Cardiac fibroblast (primary cell): ENCODE measurements around the gene LRP1.

Experiments used
- DNase-seq, 2 donors: peaks; one replicate each; pipeline versions ENCODE4 v3.0.0 to v3.0.0-alpha.2; 2010; ENCODE audit warnings: low read depth in 2 of 2
- H3K4me3 ChIP-seq, 2 donors: replicated peaks in 1 of 2; 1 replicate in 1 of 2; 2 replicates in 1 of 2; pipeline ENCODE4 v1.5.1; 2011; ENCODE audit warnings: low read depth in 2 of 2, low read length in 2 of 2, mild to moderate bottlenecking in 2 of 2, moderate library complexity in 1 of 2
- TF ChIP-seq, protein P1 (sequence below): IDR thresholded peaks from one replicate; pipeline ENCODE4 v1.5.1; 2011; ENCODE audit warnings: low read depth, mild to moderate bottlenecking, low read length, inconsistent platforms

Gene LRP1

DNA sequence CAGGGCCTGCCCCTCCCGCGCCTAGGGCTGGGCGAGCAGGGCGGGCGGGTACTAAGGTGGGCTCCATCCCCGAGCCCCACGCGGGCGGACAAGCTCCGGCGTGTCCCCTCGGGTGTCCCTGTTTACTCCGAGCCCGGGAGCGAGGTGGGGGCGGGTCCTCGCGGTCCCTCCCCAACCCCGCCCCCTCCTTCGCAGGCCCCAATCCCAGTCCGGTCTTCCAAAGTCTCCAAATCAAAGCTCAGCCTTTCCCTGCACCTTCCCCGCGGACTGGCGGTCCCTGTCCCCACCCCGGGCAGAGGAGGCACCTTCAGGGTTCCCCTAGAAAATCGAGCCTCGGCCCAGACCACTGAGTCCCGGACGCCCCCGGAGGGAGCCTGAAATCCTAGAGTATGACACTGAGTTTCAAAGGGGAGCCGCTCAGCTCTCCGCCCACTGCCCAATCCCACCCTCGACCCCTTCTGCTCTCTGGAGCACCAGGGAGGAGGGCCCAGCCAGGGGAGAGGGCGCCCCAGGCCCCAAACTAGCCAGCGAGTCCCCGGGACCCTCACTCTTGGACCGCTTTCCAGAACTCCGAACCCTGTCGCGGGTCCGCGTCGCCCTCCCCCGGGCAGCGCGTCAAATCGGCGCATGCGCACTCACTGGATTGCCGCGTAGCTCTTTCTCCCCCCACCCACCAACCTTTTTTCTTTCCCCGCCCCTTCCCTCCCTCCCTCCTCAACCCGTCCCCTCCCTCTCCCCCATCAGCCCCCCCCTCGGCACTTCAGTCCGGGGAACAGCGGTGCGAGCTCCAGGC lies at the start of gene LRP1:
LRP1 (plus strand) TSS at position 758 of the 793 bp plus-strand sequence. CDS start 482 bp downstream, outside the sequence.
- TF ChIP-seq, protein P1, sequence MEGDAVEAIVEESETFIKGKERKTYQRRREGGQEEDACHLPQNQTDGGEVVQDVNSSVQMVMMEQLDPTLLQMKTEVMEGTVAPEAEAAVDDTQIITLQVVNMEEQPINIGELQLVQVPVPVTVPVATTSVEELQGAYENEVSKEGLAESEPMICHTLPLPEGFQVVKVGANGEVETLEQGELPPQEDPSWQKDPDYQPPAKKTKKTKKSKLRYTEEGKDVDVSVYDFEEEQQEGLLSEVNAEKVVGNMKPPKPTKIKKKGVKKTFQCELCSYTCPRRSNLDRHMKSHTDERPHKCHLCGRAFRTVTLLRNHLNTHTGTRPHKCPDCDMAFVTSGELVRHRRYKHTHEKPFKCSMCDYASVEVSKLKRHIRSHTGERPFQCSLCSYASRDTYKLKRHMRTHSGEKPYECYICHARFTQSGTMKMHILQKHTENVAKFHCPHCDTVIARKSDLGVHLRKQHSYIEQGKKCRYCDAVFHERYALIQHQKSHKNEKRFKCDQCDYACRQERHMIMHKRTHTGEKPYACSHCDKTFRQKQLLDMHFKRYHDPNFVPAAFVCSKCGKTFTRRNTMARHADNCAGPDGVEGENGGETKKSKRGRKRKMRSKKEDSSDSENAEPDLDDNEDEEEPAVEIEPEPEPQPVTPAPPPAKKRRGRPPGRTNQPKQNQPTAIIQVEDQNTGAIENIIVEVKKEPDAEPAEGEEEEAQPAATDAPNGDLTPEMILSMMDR = no peak
- DNase-seq = peak; percentile 86 to 92
- peak within 1 kb of the TSS; percentile 87 to 88 for H3K4me3 ChIP-seq

DNA sequence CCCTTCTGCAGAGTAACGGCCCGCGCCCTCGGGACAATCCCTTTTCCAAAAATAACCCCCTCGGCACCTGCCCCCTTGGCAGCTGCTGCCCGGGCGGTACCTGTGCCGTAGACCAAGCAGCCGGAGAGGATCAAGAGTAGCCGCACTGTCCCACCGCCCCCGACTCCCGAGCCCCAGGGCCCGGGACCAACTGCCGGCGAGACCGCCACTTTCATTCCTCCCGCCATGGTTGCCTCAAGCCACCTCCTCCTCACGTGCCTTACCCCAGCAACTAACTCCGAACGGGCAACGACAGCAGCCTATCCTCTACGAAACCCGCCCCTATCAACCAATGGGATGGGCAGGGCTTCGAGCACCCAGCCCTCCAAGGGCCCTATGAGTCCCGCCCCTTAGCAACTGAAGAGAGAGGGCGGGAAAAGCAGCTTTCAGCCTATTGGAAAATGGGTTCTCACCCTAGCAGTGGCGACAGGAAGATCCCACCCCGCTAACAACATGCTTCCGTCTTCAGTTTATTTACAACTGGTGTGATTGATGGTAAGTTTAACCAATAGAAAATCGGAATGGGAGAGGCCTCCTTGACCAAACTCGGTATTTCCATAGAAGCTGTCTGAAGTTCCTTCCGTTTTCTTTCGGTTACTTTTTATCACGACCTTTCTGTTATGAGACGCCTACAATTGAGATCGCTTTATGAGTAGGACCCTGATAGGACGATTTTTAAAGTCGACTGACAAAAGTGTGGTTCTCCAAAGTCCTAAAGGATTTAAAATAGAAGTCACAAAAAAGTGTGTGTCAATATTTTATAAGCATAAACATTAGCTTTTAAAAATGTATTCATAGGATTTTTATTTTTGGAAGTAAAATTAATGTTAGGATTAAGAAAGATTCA lies 49.5 kb upstream of the LRP1 start, which contains the start of gene NEMP1:
NEMP1 (minus strand) TSS at position 273 of the 886 bp plus-strand sequence; CDS start at position 227, 46 bp downstream.
- DNase-seq = peak; percentile 100
- H3K4me3 ChIP-seq = peak within 1 kb of the TSS; percentile 73 to 84
- TF ChIP-seq, protein P1 = no peak

DNA sequence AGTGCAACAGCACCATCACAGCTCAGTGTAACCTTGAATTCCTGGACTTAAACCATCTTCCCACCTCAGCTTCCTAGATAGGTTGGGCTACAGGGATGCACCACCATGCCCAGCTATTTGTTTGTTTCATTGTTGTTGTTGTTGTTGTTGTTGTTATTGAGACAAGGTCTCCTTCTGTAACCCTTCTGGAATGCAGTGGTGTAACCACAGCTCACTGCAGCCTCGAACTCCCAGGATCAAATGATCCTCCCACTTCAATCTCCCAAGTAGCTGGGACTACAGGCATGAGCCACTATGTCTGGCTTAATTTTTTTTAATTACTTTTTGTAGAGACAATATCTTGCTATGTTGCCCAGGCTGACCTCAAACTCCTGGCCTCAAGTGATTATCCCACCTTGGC lies 48.5 kb upstream of the LRP1 start:
- no peak overlapping the region for H3K4me3 ChIP-seq
- no peak for DNase-seq
- TF ChIP-seq, protein P1 = no peak

- TF ChIP-seq, protein P1 = no peak
- DNase-seq = no peak
- no peak overlapping the region for H3K4me3 ChIP-seq
These were observed 47.4 kb upstream of the LRP1 start for GRCh38 chr12:57080855-57081254.

DNA sequence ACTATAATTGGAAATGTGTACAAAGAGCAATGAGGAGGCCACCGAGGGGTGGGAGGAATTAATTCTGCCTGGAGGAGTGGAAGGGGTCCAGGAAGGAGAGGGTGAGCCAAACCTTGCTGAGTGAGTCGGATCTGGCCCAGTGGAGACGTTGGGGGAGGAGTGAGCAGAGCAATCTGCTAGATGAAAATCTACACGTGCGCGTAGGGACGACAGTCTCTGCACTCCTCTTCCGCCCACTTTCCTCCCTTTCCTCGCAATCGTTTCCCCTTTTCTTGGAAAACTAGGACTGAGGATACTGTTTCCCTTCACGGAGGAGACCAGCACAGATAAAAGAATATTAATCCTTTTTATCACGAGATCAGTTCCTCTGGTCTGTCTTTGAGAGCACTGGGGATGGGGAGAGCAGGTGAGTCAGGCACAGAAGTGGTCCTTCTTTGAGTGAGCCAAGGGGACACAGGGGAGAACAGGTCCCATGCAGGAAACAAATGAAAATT lies 42.2 kb upstream of the LRP1 start:
- TF ChIP-seq, protein P1 = no peak
- peak in 1 of 2 donors; percentile 86 for DNase-seq
- H3K4me3 ChIP-seq = peak overlapping the region; percentile 72 to 78

DNA sequence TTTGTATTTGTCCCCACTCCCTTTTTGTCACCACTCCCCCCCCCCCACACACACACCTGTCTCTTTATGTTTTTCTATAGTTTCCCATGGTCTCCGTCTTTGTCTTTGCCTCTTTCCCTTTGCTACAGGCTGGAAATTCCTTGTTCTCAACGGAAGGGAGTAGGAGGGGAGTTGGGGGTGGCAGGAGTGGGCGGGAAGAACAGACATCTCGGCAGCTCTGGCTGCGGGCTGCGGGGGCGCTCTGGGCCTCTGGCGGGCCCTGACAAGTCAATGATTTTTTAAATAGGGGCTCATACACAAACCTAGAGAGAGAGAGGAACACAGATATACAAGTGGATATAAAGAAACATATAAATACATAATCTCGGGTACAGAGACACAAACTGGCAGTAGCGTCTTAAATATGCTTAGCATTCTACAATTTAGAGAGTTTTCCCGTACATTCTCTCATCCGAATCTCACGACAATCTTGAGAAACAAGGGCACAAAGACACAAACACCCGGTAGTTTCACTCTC lies 41.7 kb upstream of the LRP1 start:
- H3K4me3 ChIP-seq = peak overlapping the region; percentile 72 to 78
- TF ChIP-seq, protein P1 = peak; percentile 35
- peak; percentile 64 to 92 for DNase-seq
